Measurements from ENCODE around the gene SLC25A30. TPM values are rescaled to one million over a fixed set of nuclear protein-coding genes. Genes with fewer than 3 reads are reported as not detected.

SLC25A30 gene, protein sequence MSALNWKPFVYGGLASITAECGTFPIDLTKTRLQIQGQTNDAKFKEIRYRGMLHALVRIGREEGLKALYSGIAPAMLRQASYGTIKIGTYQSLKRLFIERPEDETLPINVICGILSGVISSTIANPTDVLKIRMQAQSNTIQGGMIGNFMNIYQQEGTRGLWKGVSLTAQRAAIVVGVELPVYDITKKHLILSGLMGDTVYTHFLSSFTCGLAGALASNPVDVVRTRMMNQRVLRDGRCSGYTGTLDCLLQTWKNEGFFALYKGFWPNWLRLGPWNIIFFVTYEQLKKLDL
- polyA plus RNA-seq (ENCODE audit: low read depth in 6 of 6), result 1 to 10 TPM in 5 of 6 donors, not detected in 1; 2.5 to 4.0 (median 3.1) TPM

DNA sequence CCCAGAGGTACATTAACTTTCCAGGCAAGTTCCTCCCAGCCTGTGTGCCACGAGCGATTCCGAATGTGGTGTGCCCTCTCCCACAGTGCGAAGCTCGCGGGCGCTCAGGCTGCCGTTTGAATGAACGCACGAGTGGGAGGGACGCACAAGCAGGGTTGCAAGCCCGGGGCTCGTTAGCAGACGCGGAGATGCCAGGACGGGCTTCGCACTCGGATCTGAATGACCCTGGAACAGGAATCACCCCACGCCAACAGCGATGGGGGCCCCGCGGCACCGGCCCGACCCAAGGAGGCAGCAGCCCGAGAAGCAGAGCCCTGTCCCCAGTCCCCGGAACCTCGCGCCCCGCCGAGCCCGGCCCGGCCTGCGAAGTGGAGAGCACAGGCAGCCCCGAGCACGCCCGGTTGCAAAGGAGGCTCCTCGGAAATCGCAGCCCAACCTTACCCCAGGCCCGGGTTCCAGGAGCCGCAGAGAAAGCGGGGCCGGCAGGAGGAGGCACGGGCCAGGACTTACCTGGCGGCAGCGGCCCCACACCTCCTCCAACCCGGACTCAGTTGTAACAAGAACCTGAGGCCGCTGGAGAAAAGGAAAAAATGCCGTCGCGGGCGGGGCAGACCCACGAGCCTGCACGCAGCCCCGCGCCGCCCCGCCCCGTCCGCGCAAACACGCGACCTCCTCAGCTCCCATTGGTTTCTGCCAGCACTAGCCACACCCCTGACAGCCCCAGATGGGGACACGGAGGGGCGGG lies at the start of gene SLC25A30:
Gene SLC25A30 (minus strand): TSS at position 584 of the 745 bp plus-strand sequence. CDS start 6,948 bp downstream, outside the sequence.
- H3K4me3 Mint-ChIP-seq, result peak within 1 kb of the TSS; percentile 93 to 99 (median 98)
- peak; percentile 89 for DNase-seq
- no peaks in the 10 kb centered on the region for H3K27me3 Mint-ChIP-seq
- no peaks in the 10 kb centered on the region for H3K9me3 Mint-ChIP-seq
- ATAC-seq (ENCODE audit: low read depth in 2 of 2), result peak; percentile 91 to 92
- H3K27ac Mint-ChIP-seq, result peak within 1 kb of the TSS; percentile 98 to 100 (median 98)
- H3K4me1 Mint-ChIP-seq, result peaks cover 18 to 29% (median 25%) of the 10 kb centered on the region in 3 donors
- H3K36me3 Mint-ChIP-seq, result no peaks in the 10 kb centered on the region

GRCh38 chr13:45466359-45466758 lies 48.2 kb upstream of the SLC25A30 start:
- Mint-ChIP-seq H3K27me3 (no peaks in the 10 kb centered on the region), H3K36me3 (peaks cover 0 to 4% of the 10 kb centered on the region in 2 donors), H3K4me3 (peak overlapping the region; percentile 84 to 96 (median 93)), H3K9me3 (peaks cover 0 to 1% (median 0%) of the 10 kb centered on the region in 7 donors), H3K27ac (peak overlapping the region in 4 of 6 donors; percentile 8 to 93 (median 80)), H3K4me1 (peaks cover 40 to 58% (median 51%) of the 10 kb centered on the region in 3 donors)
- ATAC-seq (ENCODE audit: low read depth in 2 of 2) (no peak), DNase-seq (no peak)

GRCh38 chr13:45464687-45465453 lies 46.7 kb upstream of the SLC25A30 start, which contains the start of gene COG3:
COG3 (plus strand) TSS chr13:45464939; CDS start chr13:45465037, 98 bp downstream.
- H3K9me3 Mint-ChIP-seq, result no peaks in the 10 kb centered on the region
- H3K4me3 Mint-ChIP-seq, result peak within 1 kb of the TSS; percentile 92 to 96 (median 94)
- H3K27me3 Mint-ChIP-seq, result no peaks in the 10 kb centered on the region
- peak; percentile 95 for DNase-seq
- peak; percentile 94 for ATAC-seq (ENCODE audit: low read depth in 2 of 2)
- peak within 1 kb of the TSS; percentile 76 to 97 (median 92) for H3K27ac Mint-ChIP-seq
- peaks cover 33 to 47% (median 39%) of the 10 kb centered on the region in 3 donors for H3K4me1 Mint-ChIP-seq
- no peaks in the 10 kb centered on the region for H3K36me3 Mint-ChIP-seq

DNA sequence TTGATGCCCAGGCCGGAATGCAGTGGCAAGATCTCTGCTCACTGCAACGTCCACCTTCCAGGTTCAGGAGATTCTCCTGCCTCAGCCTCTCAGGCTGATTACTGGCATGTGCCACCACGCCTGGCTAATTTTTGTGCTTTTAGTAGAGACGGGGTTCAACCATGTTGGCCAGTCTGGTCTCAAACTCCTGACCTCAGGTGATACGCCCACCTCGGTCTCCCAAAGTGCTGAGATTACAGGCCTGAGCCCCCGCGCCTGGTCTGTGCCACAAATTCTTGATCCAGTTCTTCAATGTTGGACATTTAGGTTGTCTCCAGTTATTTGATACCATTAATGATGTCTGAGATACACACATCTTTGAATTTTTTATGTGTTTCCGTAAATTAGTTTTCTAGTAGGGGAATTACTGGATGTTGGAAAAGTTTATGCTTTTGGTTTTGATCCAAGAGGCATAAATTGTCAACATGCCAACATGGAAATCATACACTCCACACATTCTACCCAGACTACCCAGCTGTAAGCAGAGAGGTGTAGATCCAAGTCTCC lies 46.0 kb upstream of the SLC25A30 start:
- Mint-ChIP-seq H3K4me3 (peak overlapping the region; percentile 92 to 96 (median 94)), H3K27ac (peak overlapping the region; percentile 27 to 97 (median 92)), H3K4me1 (peaks cover 27 to 47% (median 38%) of the 10 kb centered on the region in 3 donors), H3K27me3 (peaks cover 2 to 6% (median 5%) of the 10 kb centered on the region in 3 donors), H3K36me3 (peaks cover under 1 to 6% of the 10 kb centered on the region in 2 donors), H3K9me3 (peaks cover 0 to 3% (median 0%) of the 10 kb centered on the region in 7 donors)
- DNase-seq (no peak), ATAC-seq (ENCODE audit: low read depth in 2 of 2) (no peak)

GRCh38 chr13:45456196-45456972 lies 38.2 kb upstream of the SLC25A30 start:
- H3K27ac Mint-ChIP-seq, result peak overlapping the region in 1 of 6 donors; percentile 45
- ATAC-seq (ENCODE audit: low read depth in 2 of 2), result no peak
- DNase-seq, result no peak
- peaks cover 8 to 20% of the 10 kb centered on the region in 2 donors for H3K36me3 Mint-ChIP-seq
- H3K4me1 Mint-ChIP-seq, result peaks cover 0 to 4% (median 0%) of the 10 kb centered on the region in 3 donors
- H3K4me3 Mint-ChIP-seq, result no peak overlapping the region
- H3K9me3 Mint-ChIP-seq, result peaks cover 4 to 17% (median 9%) of the 10 kb centered on the region in 7 donors
- peaks cover 15 to 24% (median 22%) of the 10 kb centered on the region in 3 donors for H3K27me3 Mint-ChIP-seq

DNA sequence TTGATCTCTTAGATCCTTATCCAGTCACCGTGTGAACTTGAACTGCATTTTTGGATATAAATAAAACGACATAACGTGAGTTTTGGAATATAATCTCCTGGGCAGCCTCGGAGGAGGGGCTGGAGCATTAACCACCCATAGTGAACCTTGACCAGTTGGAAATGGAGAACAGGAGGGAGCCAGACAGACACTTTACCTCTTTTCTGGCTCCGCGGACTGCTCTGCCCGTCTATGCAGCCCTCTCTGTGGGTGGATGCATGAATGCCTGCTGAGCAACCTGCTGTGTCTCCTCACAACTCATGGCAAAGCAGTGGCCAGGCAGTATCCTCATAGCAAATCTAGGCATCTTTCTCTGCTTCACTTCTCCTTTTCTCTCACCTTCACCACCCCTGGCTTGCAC lies 36.0 kb upstream of the SLC25A30 start:
- H3K27me3 Mint-ChIP-seq, result peaks cover 8 to 24% (median 19%) of the 10 kb centered on the region in 3 donors
- ATAC-seq (ENCODE audit: low read depth in 2 of 2) (no peak), DNase-seq (no peak)
- H3K36me3 Mint-ChIP-seq, result peaks cover 7 to 14% of the 10 kb centered on the region in 2 donors
- no peak overlapping the region for H3K27ac Mint-ChIP-seq
- peaks cover 4 to 17% (median 9%) of the 10 kb centered on the region in 7 donors for H3K9me3 Mint-ChIP-seq
- peaks cover 0 to 4% (median 0%) of the 10 kb centered on the region in 3 donors for H3K4me1 Mint-ChIP-seq
- no peak overlapping the region for H3K4me3 Mint-ChIP-seq

DNA sequence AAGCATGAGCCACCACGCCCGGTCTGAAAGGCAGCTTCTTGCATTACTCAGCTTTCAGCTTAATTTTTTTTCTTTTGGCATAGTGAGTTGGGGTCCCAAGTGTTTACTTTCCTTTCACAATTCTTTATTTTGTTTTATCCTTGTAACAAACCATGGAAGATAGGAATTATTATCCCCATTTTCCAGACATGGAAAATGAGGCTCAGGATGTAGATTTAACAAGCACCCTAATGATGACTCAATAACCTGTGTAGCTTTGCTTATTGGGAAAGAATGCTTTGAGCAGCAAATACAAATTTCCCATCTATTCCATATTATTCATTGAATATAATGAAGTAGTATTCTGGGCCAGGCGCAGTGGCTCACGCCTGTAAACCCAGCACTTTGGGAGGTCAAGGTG lies 33.1 kb upstream of the SLC25A30 start:
- Mint-ChIP-seq H3K4me1 (peaks cover 0 to 4% (median 0%) of the 10 kb centered on the region in 3 donors), H3K27me3 (peaks cover 0 to 23% (median 14%) of the 10 kb centered on the region in 3 donors), H3K9me3 (peaks cover 0 to 4% (median 0%) of the 10 kb centered on the region in 7 donors), H3K36me3 (no peaks in the 10 kb centered on the region), H3K4me3 (no peak overlapping the region), H3K27ac (no peak overlapping the region)
- ATAC-seq (ENCODE audit: low read depth in 2 of 2) (no peak), DNase-seq (no peak)

DNA sequence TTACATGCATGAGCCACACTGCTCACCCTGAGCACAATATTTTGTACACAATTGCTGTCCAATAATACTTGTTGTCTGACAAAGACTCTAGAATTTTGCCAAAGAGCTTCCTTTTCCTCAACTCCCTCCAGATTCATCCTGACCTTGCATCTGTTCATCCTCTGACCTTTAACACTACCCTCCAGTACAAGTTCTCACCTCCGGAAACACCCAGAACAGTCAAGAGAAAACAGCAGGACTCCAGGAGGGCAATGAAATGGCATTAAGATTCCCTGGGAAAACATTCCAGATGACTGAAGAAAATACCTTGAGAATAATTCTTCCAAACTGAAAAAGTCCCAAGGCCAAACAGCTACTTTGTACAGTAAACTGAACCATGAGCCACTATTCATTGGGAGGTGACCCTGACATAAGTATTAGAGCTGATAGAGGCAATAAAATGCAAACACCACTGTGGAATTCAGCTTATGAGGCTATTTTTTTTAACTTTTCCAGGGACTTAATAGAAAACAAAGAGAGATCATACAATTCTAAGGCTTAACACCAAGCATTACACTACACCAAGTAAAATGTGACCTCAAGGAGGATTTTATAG lies 30.9 kb upstream of the SLC25A30 start:
- no peak for ATAC-seq (ENCODE audit: low read depth in 2 of 2)
- peak overlapping the region in 1 of 6 donors; percentile 28 for H3K27ac Mint-ChIP-seq
- peaks cover 0 to 31% (median 9%) of the 10 kb centered on the region in 3 donors for H3K27me3 Mint-ChIP-seq
- no peaks in the 10 kb centered on the region for H3K9me3 Mint-ChIP-seq
- no peak overlapping the region for H3K4me3 Mint-ChIP-seq
- no peak for DNase-seq
- H3K36me3 Mint-ChIP-seq, result no peaks in the 10 kb centered on the region
- H3K4me1 Mint-ChIP-seq, result peaks cover 0 to 4% (median 0%) of the 10 kb centered on the region in 3 donors

DNA sequence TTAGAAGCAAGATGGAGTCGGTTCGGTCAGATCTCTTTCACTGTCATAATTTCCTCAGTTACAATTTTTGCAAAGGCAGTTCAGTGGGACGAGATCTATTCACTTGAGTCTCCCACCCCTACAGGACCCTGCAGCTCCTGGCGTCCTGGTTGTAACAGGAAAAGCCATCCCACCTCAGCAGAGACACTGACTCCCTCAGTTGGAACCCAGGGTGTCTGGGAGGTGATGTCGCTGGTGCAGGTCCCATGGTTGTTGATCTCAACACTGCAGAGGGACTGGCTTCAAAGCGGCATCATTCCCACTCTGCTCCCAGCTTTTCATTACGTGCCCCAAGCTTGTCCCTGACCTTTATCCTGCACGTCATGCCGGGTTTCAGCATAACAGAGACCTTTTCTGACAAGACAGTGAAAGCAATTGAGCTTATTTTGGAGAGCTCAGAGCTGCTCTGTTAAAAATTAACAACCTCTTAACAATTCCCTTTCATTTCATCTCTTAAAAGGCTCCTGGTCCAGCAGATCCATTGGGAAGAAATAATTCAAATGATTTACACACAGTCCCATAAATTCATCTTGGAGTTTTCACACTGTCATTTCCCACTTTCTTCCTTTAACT lies 29.0 kb upstream of the SLC25A30 start:
- no peak overlapping the region for H3K27ac Mint-ChIP-seq
- no peak overlapping the region for H3K4me3 Mint-ChIP-seq
- H3K9me3 Mint-ChIP-seq, result peaks cover 0 to 3% (median 0%) of the 10 kb centered on the region in 7 donors
- peaks cover 0 to 7% of the 10 kb centered on the region in 2 donors for H3K36me3 Mint-ChIP-seq
- ATAC-seq (ENCODE audit: low read depth in 2 of 2) (no peak), DNase-seq (no peak)
- H3K4me1 Mint-ChIP-seq, result peaks cover 0 to under 1% (median under 1%) of the 10 kb centered on the region in 3 donors
- H3K27me3 Mint-ChIP-seq, result peaks cover 0 to 24% (median 4%) of the 10 kb centered on the region in 3 donors

DNA sequence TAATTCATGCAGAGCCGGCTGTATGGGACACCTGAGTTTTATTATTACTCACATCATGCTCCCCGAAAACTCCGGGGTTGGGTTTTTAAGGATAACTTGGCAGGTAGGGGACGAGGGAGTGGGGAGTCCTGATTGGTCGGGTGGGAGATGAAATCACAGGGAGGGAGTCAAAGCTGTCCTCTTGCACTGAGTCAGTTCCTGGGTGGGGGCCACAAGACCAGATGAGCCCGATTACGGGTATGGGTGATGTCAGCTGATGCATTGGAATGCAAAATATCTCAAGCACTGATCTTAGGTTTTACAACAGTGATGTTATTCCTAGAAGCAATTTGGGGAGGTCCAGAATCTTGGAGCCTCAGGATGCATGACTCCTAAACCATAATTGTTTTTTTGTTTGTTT lies 28.0 kb upstream of the SLC25A30 start:
- H3K4me1 Mint-ChIP-seq, result peaks cover 7 to 10% (median 9%) of the 10 kb centered on the region in 3 donors
- H3K4me3 Mint-ChIP-seq, result no peak overlapping the region
- DNase-seq, result no peak
- ATAC-seq (ENCODE audit: low read depth in 2 of 2), result no peak
- H3K27ac Mint-ChIP-seq, result no peak overlapping the region
- H3K27me3 Mint-ChIP-seq, result peaks cover 0 to 24% (median 10%) of the 10 kb centered on the region in 3 donors
- peaks cover 0 to 3% (median 0%) of the 10 kb centered on the region in 7 donors for H3K9me3 Mint-ChIP-seq
- H3K36me3 Mint-ChIP-seq, result peaks cover 0 to 7% of the 10 kb centered on the region in 2 donors

DNA sequence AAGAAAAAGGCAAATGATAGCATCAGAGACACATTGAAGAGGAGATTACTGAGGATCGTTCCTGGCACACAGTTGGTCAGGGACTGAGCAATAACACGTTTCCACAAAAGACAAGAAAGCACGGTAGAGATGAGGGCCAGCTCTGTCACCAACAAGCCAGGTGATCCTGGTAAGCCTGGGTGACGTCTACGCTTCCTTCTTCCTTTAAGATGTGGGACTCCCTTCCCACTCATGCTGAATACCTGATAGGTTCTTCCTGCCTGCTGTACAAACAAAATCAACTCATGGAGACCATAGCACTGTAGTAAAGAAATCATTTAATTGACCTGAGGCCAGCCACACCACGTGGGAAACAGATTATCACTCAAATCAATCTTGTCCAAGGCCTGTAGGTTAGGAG lies 26.9 kb upstream of the SLC25A30 start:
- Mint-ChIP-seq H3K36me3 (peaks cover 0 to 7% of the 10 kb centered on the region in 2 donors), H3K9me3 (peaks cover 0 to 3% (median 0%) of the 10 kb centered on the region in 7 donors), H3K27ac (no peak overlapping the region), H3K4me1 (peaks cover 7 to 14% (median 9%) of the 10 kb centered on the region in 3 donors), H3K4me3 (no peak overlapping the region), H3K27me3 (peaks cover 0 to 24% (median 6%) of the 10 kb centered on the region in 3 donors)
- no peak for DNase-seq
- ATAC-seq (ENCODE audit: low read depth in 2 of 2), result no peak

All from naive B cell (primary cell).